Measurements from ENCODE around the gene INHBA. TPM values are rescaled to one million over a fixed set of nuclear protein-coding genes. Genes with fewer than 3 reads are reported as not detected.
A peak's percentile ranks its signal among the peaks of the same experiment; 100 is the strongest.

The INHBA gene
- total and polyA plus RNA-seq, 2 donors (not counting 3 experiments of a cell fraction or from before 2014, with no cell fraction given): 22.9 to 23.2 TPM

- H3K4me3 ChIP-seq (replicated peaks in 1 of 3; ENCODE audit: insufficient read depth in 1 of 3, low read depth in 1 of 3, low read length in 3 of 3): no peak overlapping the region
- H4K20me1 ChIP-seq (replicated peaks; ENCODE audit: control insufficient read depth, extremely low read depth, insufficient read depth, low read length): no peaks in the 10 kb centered on the region
- no peak overlapping the region for H3K4me2 ChIP-seq (ENCODE audit: insufficient read depth, low read length)
- H3K27ac ChIP-seq (ENCODE audit: insufficient read depth, low read depth, low read length): no peak overlapping the region
- FAIRE-seq: no peak
- CTCF ChIA-PET: no interaction called here
- H3K4me1 ChIP-seq (ENCODE audit: control insufficient read depth, extremely low read depth, insufficient read depth, low read length): peaks cover 5% of the 10 kb centered on the region
- no peak overlapping the region for H3K9ac ChIP-seq (replicated peaks; ENCODE audit: extremely low read depth, insufficient read depth, low read length)
- BruUV-seq (replicated peaks): no TSS peak
- H3K79me2 ChIP-seq (ENCODE audit: control insufficient read depth, insufficient read depth, low read length): no peaks in the 10 kb centered on the region
- DNase-seq (ENCODE audit: low read depth, low spot score): no peak
- dilution Hi-C loops (cut with MboI; ENCODE audit: extremely low pct_ligation_motif_present, low sequenced_read_pairs): no loop called here
- H3K36me3 ChIP-seq (ENCODE audit: control insufficient read depth in 2 of 2, extremely low read depth in 1 of 2, insufficient read depth in 2 of 2, low read length in 2 of 2): no peaks in the 10 kb centered on the region
- POLR2A ChIA-PET: no interaction called here
- intact Hi-C loops (cut with micrococcal nuclease): no loop called here
- H3K9me3 ChIP-seq (replicated peaks; ENCODE audit: control insufficient read depth, insufficient read depth, low read length): no peaks in the 10 kb centered on the region
- H3K9me1 ChIP-seq (replicated peaks; ENCODE audit: control insufficient read depth, extremely low read depth, insufficient read depth, low read length): no peaks in the 10 kb centered on the region
- H3K27me3 ChIP-seq (ENCODE audit: control insufficient read depth in 2 of 2, insufficient read depth in 2 of 2, low read length in 2 of 2): no peaks in the 10 kb centered on the region
- TF ChIP-seq EZH2 (IDR thresholded peaks at IDR 0.05; ENCODE audit: borderline replicate concordance, low read depth, low read length, severe bottlenecking) (no peak), JUN (IDR thresholded peaks at IDR 0.05; ENCODE audit: borderline replicate concordance, insufficient read depth, insufficient read length, low read depth) (no peak), MYC (IDR thresholded peaks at IDR 0.05; ENCODE audit: low read depth, low read length) (no peak), FOS (IDR thresholded peaks at IDR 0.05; ENCODE audit: borderline replicate concordance, insufficient read depth, low read length) (no peak), POLR2A (IDR thresholded peaks at IDR 0.05; ENCODE audit: low read depth, low read length) (no peak)
- H2AFZ ChIP-seq (ENCODE audit: low read depth, low read length): no peak overlapping the region
Observed at GRCh38 chr7:41659539-41659938, 43.4 kb downstream of the INHBA start.

DNA sequence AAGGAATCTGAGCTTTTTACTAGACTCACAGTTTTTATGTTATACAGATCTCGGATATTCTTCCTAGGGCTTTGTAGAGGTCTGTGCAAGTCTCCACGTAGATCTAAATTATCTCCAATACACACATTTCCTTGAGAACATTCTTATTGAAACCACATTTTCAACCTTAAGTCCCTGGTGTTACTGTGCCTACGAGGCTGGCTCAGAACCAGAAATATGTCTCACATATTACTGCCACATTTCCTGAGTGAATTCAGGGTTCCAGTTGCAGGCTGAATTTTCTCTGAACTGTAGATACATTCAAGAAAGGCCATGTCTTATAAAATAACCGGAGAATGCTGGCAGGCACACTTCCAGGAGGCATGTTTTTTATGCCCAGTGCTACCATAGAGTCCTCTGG, 46.5 kb downstream of the INHBA start:
- H3K9me3 ChIP-seq (replicated peaks; ENCODE audit: control insufficient read depth, insufficient read depth, low read length): no peaks in the 10 kb centered on the region
- ChIA-PET POLR2A (interaction anchor here (1.2 kb wide), 1 partner anchor 41 kb away, joined by 3 read pairs; no protein-coding TSS in a partner anchor), CTCF (interaction anchor here (1.1 to 3.0 kb wide), 4 partner anchors 9 to 77 kb away, joined by 3 to 15 read pairs (median 6); no protein-coding TSS in a partner anchor)
- peaks cover 5% of the 10 kb centered on the region for H3K4me1 ChIP-seq (ENCODE audit: control insufficient read depth, extremely low read depth, insufficient read depth, low read length)
- H3K9me1 ChIP-seq (replicated peaks; ENCODE audit: control insufficient read depth, extremely low read depth, insufficient read depth, low read length): no peaks in the 10 kb centered on the region
- peak; percentile 92 for DNase-seq (ENCODE audit: low read depth, low spot score)
- H3K36me3 ChIP-seq (ENCODE audit: control insufficient read depth in 2 of 2, extremely low read depth in 1 of 2, insufficient read depth in 2 of 2, low read length in 2 of 2): no peaks in the 10 kb centered on the region
- no TSS peak for BruUV-seq (replicated peaks)
- dilution Hi-C loops (cut with MboI; ENCODE audit: extremely low pct_ligation_motif_present, low sequenced_read_pairs): no loop called here
- H3K4me2 ChIP-seq (ENCODE audit: insufficient read depth, low read length): peak overlapping the region; percentile 26
- intact Hi-C loops (cut with micrococcal nuclease): no loop called here
- no peaks in the 10 kb centered on the region for H3K79me2 ChIP-seq (ENCODE audit: control insufficient read depth, insufficient read depth, low read length)
- FAIRE-seq: peak; percentile 74
- no peaks in the 10 kb centered on the region for H3K27me3 ChIP-seq (ENCODE audit: control insufficient read depth in 2 of 2, insufficient read depth in 2 of 2, low read length in 2 of 2)
- no peak overlapping the region for H3K9ac ChIP-seq (replicated peaks; ENCODE audit: extremely low read depth, insufficient read depth, low read length)
- TF ChIP-seq GATA2 (IDR thresholded peaks at IDR 0.05; ENCODE audit: insufficient read depth, insufficient read length, low read depth, low read length): peak; percentile 42
- no peak for TF ChIP-seq POLR2AphosphoS5 (IDR thresholded peaks at IDR 0.05; ENCODE audit: insufficient read depth, low read depth, low read length)
- no peak overlapping the region for H3K4me3 ChIP-seq (replicated peaks in 1 of 3; ENCODE audit: insufficient read depth in 1 of 3, low read depth in 1 of 3, low read length in 3 of 3)
- peak overlapping the region; percentile 24 for H3K27ac ChIP-seq (ENCODE audit: insufficient read depth, low read depth, low read length)
- H4K20me1 ChIP-seq (replicated peaks; ENCODE audit: control insufficient read depth, extremely low read depth, insufficient read depth, low read length): no peaks in the 10 kb centered on the region
- H2AFZ ChIP-seq (ENCODE audit: low read depth, low read length): peak overlapping the region; percentile 42
